Renal cortex interstitium (tissue), 15 donors: ENCODE data around the gene HPX. TPM values are rescaled to one million over a fixed set of nuclear protein-coding genes. Genes with fewer than 3 reads are reported as not detected.
A peak's percentile ranks its signal among the peaks of the same experiment; 100 is the strongest.

Source experiments
- DNase-seq, 11 donors: peaks; one replicate each; pipeline ENCODE4 v3.0.0-alpha.2; 2013; ENCODE audit warnings: low read depth in 9 of 11, low spot score in 4 of 11; ENCODE audit errors: extremely low read depth in 1 of 11
- long read RNA-seq, 16 experiments: transcript quantifications; one replicate each; lab custom pipeline, GENCODE V29; 2026
- polyA plus RNA-seq, 3 donors: library from polyadenylated mRNA; unstranded; fragments of 120-200 nt; gene quantifications; one replicate each; pipeline ENCODE4 v1.2.1, GENCODE V29; 2013; ENCODE audit not compliant: insufficient read length in 3 of 3

The HPX gene, protein sequence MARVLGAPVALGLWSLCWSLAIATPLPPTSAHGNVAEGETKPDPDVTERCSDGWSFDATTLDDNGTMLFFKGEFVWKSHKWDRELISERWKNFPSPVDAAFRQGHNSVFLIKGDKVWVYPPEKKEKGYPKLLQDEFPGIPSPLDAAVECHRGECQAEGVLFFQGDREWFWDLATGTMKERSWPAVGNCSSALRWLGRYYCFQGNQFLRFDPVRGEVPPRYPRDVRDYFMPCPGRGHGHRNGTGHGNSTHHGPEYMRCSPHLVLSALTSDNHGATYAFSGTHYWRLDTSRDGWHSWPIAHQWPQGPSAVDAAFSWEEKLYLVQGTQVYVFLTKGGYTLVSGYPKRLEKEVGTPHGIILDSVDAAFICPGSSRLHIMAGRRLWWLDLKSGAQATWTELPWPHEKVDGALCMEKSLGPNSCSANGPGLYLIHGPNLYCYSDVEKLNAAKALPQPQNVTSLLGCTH
- 1 to 10 TPM; 3.2 to 4.8 (median 4.2) TPM for polyA plus RNA-seq
- long read RNA-seq, donor 1, result 0 reads
- long read RNA-seq, donor 2, partial matches to known transcripts, result 0 of 1 reads
- long read RNA-seq, donor 2, other reads (novel, unspliced or antisense), result 0 of 1 reads
- long read RNA-seq, donor 3, partial matches to known transcripts, result 0 of 3 reads
- long read RNA-seq, donor 3, other reads (novel, unspliced or antisense), result 0 of 3 reads
- long read RNA-seq, donor 4, partial matches to known transcripts, result 0 of 2 reads
- long read RNA-seq, donor 4, other reads (novel, unspliced or antisense), result 0 of 2 reads
- long read RNA-seq, donor 5, result 0 reads
- long read RNA-seq, donor 6, result 0 reads
- long read RNA-seq, donor 7, result 0 reads
- long read RNA-seq, donor 8, partial matches to known transcripts, result 0 of 1 reads
- long read RNA-seq, donor 8, other reads (novel, unspliced or antisense), result 0 of 1 reads
- long read RNA-seq, donor 9, partial matches to known transcripts, result 0 of 2 reads
- long read RNA-seq, donor 9, other reads (novel, unspliced or antisense), result 0 of 2 reads
- long read RNA-seq, donor 10, result 0 reads
- long read RNA-seq, donor 11, result 0 reads
- long read RNA-seq, donor 12, result 0 reads
- long read RNA-seq, donor 13, result 0 reads
- long read RNA-seq, donor 14, result 0 reads
- long read RNA-seq, donor 15, partial matches to known transcripts, result 0 of 1 reads
- long read RNA-seq, donor 15, other reads (novel, unspliced or antisense), result 0 of 1 reads
- long read RNA-seq, donor 16, partial matches to known transcripts, result 0 of 1 reads
- long read RNA-seq, donor 16, other reads (novel, unspliced or antisense), result 0 of 1 reads

GRCh38 chr11:6440906-6441358, at the start of gene HPX:
TSS of gene HPX (minus strand) at chr11:6440987. CDS start at chr11:6440963, 24 bp downstream.
- no peak for DNase-seq

DNA sequence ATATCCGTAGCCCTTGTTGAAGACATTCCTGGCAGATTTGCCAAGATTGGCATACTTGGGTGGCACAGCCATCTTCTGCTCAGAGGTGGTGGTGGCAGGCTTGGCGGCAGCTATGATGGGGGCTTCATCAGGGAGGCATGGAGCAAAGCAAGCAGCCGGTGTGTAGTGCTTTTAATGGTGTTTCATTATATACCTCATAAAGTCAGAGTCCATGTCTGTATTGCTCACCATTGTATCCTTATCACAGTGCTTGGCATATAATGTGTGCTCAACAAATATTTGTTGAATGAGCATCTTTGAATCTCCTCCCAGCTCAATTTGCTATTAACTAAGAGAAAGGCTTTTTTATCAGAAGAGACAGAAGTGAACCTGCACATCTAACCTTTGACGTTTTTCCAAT, 48.5 kb upstream of the HPX start:
- DNase-seq, result no peak

DNA sequence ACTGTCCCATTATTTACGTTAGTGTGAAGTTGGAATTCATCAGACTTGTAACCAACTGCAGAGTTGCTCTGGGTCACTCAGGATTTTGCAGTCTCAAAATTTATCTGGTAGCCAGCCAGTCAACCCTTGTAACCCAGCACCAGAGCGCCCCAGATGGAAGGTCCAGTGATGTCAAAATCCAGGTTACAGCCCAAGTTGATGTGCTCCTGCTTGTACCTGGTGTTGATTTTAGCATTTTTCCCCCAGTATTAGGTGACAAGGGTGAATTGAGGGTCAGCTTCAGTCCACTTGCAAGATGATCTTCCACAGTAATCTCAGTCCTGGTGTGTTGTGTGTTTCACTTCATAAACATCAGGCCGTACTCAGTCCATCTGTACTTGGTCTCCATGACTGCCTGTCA, 48.0 kb upstream of the HPX start:
- DNase-seq, result no peak

DNA sequence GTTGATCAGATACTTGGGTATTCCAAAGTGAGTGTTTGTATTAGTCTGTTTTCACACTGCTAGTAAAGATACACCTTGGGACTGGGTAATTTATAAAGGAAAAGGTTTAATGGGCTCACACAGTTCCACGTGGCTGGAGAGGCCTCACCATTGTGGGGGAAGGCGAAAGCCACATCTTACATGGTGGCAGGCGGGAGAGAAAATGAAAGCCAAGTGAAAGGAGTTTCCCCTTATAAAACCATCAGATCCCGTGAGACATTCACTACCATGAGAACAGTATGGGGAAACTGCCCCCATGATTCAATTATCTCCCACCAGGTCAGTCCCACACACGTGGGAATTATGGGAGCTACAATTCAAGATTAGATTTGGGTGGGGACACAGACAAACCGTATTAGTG, 47.6 kb upstream of the HPX start:
- no peak for DNase-seq

DNA sequence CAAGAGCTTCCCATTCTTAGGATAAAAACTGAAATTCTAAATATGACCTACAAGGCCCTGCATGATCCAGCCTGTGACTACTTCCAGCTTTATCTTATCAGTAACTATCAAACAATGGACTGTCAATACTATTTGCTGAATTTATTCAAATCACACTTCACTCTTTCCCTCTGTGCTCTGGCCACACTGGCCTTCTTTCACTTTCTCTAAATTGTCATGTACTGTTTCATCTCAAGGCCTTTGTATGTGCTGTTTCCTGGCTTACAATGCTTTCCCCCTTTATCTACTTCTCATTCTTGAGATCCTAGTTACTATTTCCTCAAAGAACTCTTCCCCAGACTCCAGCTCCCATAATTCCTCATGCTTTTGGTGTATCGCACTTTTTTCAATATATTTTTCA, 46.2 kb upstream of the HPX start:
- DNase-seq, result no peak

- DNase-seq, result no peak
Measured at GRCh38 chr11:6486256-6486655, 45.5 kb upstream of the HPX start.

DNA sequence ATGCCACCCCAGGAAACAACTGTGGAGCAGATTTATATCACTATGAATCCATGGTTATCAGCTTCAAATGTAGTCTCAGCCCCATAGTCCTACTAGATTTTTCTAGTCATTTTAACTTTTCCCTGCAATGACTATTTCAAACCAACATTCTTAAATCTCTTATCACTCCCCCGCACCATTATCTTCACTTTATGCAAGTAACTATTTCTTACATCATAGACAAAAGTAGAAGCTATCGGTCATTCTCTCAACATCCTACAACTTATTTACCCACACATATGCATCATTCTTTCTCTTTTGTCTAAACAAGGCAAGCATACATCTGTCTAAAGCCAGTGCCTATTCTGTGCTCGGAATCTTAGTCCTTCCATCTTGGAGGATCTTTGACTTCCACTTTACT, 44.9 kb upstream of the HPX start:
- DNase-seq, result no peak

GRCh38 chr11:6483015-6483414, 42.2 kb upstream of the HPX start:
- no peak for DNase-seq

DNA sequence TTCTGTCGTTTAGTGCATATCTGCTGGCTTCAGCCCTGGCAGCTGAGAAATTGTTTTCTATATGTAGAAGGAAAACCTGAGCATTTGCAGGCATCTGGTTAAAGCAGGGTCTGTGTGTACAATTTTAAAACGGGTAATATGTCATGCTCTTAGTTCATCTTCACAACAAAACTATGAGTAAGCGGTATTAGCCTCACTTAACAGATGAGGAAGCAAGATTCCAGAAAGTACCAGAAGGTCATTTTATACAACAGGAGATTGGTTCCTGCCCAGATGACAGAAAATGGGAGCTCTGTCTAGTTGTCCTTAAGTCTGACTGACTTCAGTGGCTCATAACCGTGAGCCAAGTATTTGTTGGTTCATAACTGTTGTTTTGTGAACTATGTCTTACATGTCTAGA, 41.7 kb upstream of the HPX start:
- no peak for DNase-seq

DNA sequence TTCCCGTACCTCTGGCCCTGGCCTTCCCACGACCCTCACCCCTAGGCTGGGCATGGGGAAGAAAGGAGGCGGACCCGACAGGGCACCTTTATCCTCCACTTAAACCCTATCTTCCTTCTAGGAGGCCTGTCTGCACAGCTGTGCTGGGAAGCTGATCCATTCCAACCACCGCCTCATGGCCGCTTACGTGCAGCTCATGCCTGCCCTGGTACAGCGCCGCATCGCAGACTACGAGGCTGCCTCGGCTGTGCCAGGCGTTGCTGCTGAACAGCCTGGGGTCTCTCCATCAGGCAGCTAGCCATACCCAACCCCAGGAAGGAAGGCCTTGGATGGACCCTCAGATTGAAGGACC, 41.1 kb upstream of the HPX start:
- DNase-seq, result no peak

DNA sequence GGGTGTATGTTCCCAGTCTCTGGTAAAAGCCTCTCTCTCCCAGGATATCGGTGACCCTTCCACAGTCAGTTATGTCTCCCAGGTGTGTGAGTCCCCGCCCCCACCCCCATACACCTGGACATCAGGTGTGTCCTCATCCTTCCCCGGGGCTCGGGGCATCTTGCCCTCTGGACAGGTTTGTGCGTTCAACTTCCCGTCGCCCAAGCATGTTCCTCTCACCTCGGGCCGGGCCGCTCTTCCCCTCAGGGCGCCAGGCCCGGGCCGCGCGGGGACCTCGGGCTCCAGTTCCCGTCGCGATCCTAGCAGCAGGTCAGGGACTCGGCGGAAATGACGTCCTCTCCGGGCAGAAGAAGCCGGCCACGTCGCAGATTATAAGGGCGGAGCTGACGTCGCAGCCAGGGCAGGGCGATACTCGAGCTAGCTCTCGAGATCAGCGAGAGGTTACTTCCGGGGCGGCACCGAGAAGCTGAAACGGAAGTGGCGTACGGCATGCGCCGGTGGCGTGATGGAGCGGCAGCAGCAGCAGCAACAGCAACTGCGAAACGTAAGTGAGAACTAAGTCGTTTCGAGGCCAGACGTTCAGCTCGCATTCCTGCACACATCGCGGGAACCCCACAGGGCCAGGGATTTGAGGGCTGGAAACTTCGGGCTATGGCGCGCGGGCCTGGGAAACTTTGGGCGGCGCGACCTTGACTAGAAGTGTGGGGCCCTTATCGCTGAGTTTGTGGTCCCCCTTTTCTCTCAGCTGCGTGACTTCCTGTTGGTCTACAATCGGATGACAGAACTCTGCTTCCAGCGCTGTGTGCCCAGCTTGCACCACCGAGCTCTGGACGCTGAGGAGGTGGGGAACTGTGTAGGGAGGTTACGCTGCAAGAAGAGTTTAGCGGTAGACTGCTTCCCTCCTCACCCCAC, 40.5 kb upstream of the HPX start, which contains the start of the genes ARFIP2 and TIMM10B:
Gene ARFIP2, minus strand, starts transcription at position 320 of the 912 bp plus-strand sequence. CDS start 910 bp downstream, outside the sequence.
Gene TIMM10B, plus strand, starts transcription at position 490 of the 912 bp plus-strand sequence. Its CDS starts 16 bp downstream, at position 506.
- DNase-seq, result peak; percentile 92 to 98 (median 97)

GRCh38 chr11:6480299-6480914, 39.6 kb upstream of the HPX start:
- DNase-seq, result no peak

- DNase-seq, result no peak
Measured at GRCh38 chr11:6476571-6476970, 35.8 kb upstream of the HPX start.

GRCh38 chr11:6475936-6476335, 35.1 kb upstream of the HPX start:
- no peak for DNase-seq

DNA sequence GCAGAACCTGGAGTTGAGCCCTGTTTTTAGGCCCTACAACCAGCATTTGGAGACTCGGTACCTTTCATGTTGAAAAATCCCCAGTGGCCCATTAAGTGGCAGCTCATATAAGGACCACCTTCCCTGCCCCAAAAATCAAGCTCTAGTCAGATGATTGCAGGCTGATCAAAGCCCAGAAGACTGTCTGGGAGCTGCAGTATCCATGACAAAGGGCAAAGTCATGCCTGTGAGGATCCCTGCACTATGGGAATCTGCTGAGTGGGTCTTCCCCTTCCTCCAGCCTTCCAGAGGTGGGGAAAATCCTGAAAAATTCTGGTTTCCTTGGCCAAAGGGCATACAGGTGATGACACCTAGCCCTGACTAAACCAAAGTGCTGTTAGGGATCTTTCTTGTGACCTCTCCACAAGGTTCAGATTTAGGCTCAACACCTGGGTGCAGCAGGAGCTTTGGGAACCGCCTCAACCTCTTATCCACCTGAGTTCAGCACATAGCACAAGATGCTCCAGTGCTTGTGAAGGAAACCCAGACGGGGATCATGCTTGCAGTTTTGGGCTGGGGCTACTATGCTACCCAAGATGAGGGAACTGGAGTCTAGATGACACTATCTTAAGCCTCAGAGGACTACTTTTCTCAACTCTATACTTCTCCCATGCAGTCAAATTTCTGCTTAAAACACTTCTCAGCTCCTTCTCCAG, 34.2 kb upstream of the HPX start:
- no peak for DNase-seq

DNA sequence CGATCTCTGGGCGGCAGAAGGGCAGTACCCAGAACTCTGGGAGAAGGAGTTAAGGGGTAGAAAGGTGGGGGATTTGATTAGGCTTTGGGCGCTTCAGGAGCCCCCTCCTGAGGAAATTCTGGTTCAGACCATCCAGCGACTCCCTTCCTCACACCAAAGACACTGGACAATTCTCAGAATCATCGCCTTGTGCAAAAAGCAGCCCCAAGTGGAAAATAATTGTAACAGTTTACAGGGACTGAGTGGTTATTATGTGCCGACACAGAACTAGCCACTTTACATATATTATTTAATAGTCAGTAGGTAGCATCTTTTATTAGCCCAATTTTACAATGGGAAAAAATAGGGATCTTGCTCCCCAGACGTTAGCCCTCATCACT, 33.6 kb upstream of the HPX start:
- no peak for DNase-seq
